Endothelial cell of umbilical vein (primary cell): ENCODE measurements around the gene CLPX. TPM values are rescaled to one million over a fixed set of nuclear protein-coding genes. Genes with fewer than 3 reads are reported as not detected.

Experiments used
- BruUV-seq: library from RNA; stranded (reverse); fragments of 400-500 nt; replicated peaks from 2 replicates; lab custom pipeline; 2021; lab: Mats Ljungman, UMichigan
- CTCF ChIA-PET: fragments of 300-600, 350-600 bp; sonication (Branson Sonifier 250); formaldehyde crosslinking; loops from one replicate; lab custom pipeline; 2021; ENCODE audit warnings: antibody characterized with exemption, inconsistent platforms; lab: Charles Lee
- POLR2A ChIA-PET: fragments of 300-600, 350-600 bp; sonication (Branson Sonifier 250); formaldehyde crosslinking; loops from one replicate; lab custom pipeline; 2021; ENCODE audit warnings: antibody characterized with exemption, inconsistent platforms; lab: Charles Lee
- DNase-seq: peaks from one replicate; pipeline ENCODE4 v3.0.0-alpha.2; 2011; ENCODE audit warnings: low read depth, low spot score
- FAIRE-seq: peaks from 2 replicates; lab custom pipeline; 2011; peaks lifted over from hg19 to GRCh38; lab: Jason Lieb, UNC
- H2AFZ ChIP-seq: 2 replicates; pipeline ENCODE4 v1.6.0; 2012; ENCODE audit warnings: low read depth, low read length, control low read depth, inconsistent platforms
- H3K27ac ChIP-seq: 2 replicates; pipeline ENCODE4 v1.5.1; 2011; ENCODE audit warnings: low read depth, mild to moderate bottlenecking, control low read depth, low read length, moderate library complexity; ENCODE audit not compliant: insufficient read depth
- H3K27me3 ChIP-seq, 2 experiments: 2 replicates each; pipeline versions ENCODE4 v1.6.0 to v1.6.1; 2011; ENCODE audit warnings: low read length in 2 of 2, mixed read lengths in 1 of 2; ENCODE audit not compliant: control insufficient read depth in 2 of 2, insufficient read depth in 2 of 2
- H3K36me3 ChIP-seq, 2 experiments: 2 replicates in 1 of 2; 3 replicates in 1 of 2; pipeline ENCODE4 v1.5.1; 2011; ENCODE audit warnings: low read length in 2 of 2, mild to moderate bottlenecking in 1 of 2, moderate library complexity in 1 of 2; ENCODE audit not compliant: control insufficient read depth in 2 of 2, insufficient read depth in 2 of 2; ENCODE audit errors: extremely low read depth in 1 of 2
- H3K4me1 ChIP-seq: 3 replicates; pipeline ENCODE4 v1.5.1; 2011; ENCODE audit warnings: mild to moderate bottlenecking, low read length; ENCODE audit not compliant: control insufficient read depth, insufficient read depth; ENCODE audit errors: extremely low read depth
- H3K4me2 ChIP-seq: 2 replicates; pipeline ENCODE4 v1.6.1; 2011; ENCODE audit warnings: low read length, control low read depth, mixed read lengths; ENCODE audit not compliant: insufficient read depth
- H3K4me3 ChIP-seq, 3 experiments: fragments of 200-600 bp in 1 of 3; sonication (generic), shearing (Covaris generic) in 1 of 3; replicated peaks in 1 of 3; 2 replicates each; pipeline ENCODE4 v1.5.1; 2011 to 2016; ENCODE audit warnings: control low read depth in 3 of 3, low read length in 3 of 3, mild to moderate bottlenecking in 2 of 3, inconsistent platforms in 1 of 3, low read depth in 1 of 3, moderate library complexity in 1 of 3; ENCODE audit not compliant: insufficient read depth in 1 of 3
- H3K79me2 ChIP-seq: 2 replicates; pipeline ENCODE4 v1.6.0; 2012; ENCODE audit warnings: low read length, inconsistent platforms; ENCODE audit not compliant: control insufficient read depth, insufficient read depth
- H3K9ac ChIP-seq: replicated peaks from 2 replicates; pipeline ENCODE3; 2011; ENCODE audit warnings: low read length, control low read depth; ENCODE audit not compliant: insufficient read depth; ENCODE audit errors: extremely low read depth
- H3K9me1 ChIP-seq: replicated peaks from 3 replicates; pipeline ENCODE4 v1.6.0; 2011; ENCODE audit warnings: mild to moderate bottlenecking, low read length; ENCODE audit not compliant: control insufficient read depth, insufficient read depth; ENCODE audit errors: extremely low read depth
- H3K9me3 ChIP-seq: replicated peaks from 2 replicates; pipeline ENCODE4 v1.5.1; 2012; ENCODE audit warnings: low read length, inconsistent platforms; ENCODE audit not compliant: control insufficient read depth, insufficient read depth
- H4K20me1 ChIP-seq: replicated peaks from 2 replicates; pipeline ENCODE3; 2011; ENCODE audit warnings: mild to moderate bottlenecking, low read length; ENCODE audit not compliant: control insufficient read depth, insufficient read depth; ENCODE audit errors: extremely low read depth
- CTCF ChIP-seq, 2 donors: IDR thresholded peaks; 1 replicate in 1 of 2; 2 replicates in 1 of 2; pipeline ENCODE4 v1.5.1; 2011; ENCODE audit warnings: low read length in 2 of 2, mild to moderate bottlenecking in 2 of 2, moderate library complexity in 2 of 2, control low read depth in 1 of 2, inconsistent platforms in 1 of 2, low read depth in 1 of 2; ENCODE audit not compliant: insufficient read depth in 1 of 2; ENCODE audit errors: extremely low read depth in 1 of 2
- EZH2 ChIP-seq: IDR thresholded peaks from 2 replicates; pipeline ENCODE4 v1.6.1; 2012; ENCODE audit warnings: borderline replicate concordance, low read depth, mild to moderate bottlenecking, moderate library complexity, low read length, inconsistent platforms; ENCODE audit not compliant: severe bottlenecking
- FOS ChIP-seq: IDR thresholded peaks from 2 replicates; pipeline ENCODE4 v1.6.1; 2011; ENCODE audit warnings: mild to moderate bottlenecking, low read length, moderate library complexity, borderline replicate concordance; ENCODE audit not compliant: insufficient read depth
- GATA2 ChIP-seq: IDR thresholded peaks from 2 replicates; pipeline ENCODE4 v1.7.0; 2011; ENCODE audit warnings: low read depth, mild to moderate bottlenecking, moderate library complexity, mixed read lengths, low read length; ENCODE audit not compliant: insufficient read length, insufficient read depth
- JUN ChIP-seq: IDR thresholded peaks from 2 replicates; pipeline ENCODE4 v1.6.1; 2011; ENCODE audit warnings: borderline replicate concordance, low read depth; ENCODE audit not compliant: insufficient read length, insufficient read depth
- MAX ChIP-seq: IDR thresholded peaks from 2 replicates; pipeline ENCODE4 v1.6.1; 2011; ENCODE audit not compliant: insufficient read depth, insufficient read length
- MYC ChIP-seq: IDR thresholded peaks from one replicate; pipeline ENCODE4 v1.6.1; 2011; ENCODE audit warnings: mild to moderate bottlenecking, low read depth, low read length
- POLR2A ChIP-seq: IDR thresholded peaks from 2 replicates; pipeline ENCODE4 v1.6.1; 2012; ENCODE audit warnings: low read depth, mild to moderate bottlenecking, control low read depth, low read length
- POLR2AphosphoS5 ChIP-seq: IDR thresholded peaks from 2 replicates; pipeline ENCODE4 v1.6.1; 2012; ENCODE audit warnings: low read depth, mild to moderate bottlenecking, control low read depth, low read length, moderate library complexity; ENCODE audit not compliant: insufficient read depth
- dilution Hi-C: fragments of 300-500 bp; cut with MboI; formaldehyde crosslinking; loops from one replicate; pipeline ENCODE4 v1.15.0; 2019; ENCODE audit warnings: low sequenced_read_pairs; ENCODE audit not compliant: extremely low pct_ligation_motif_present
- intact Hi-C: fragments of 100-400 bp; cut with micrococcal nuclease; formaldehyde crosslinking; loops from one replicate; pipeline ENCODE4 v1.10.0; 2022
- polyA plus RNA-seq, 4 experiments: library from polyadenylated mRNA; depleted of rRNA in 3 of 4; stranded (reverse) in 3 of 4; unstranded in 1 of 4; fragments of >200 nt; gene quantifications; 2 replicates each; pipeline versions ENCODE4 v1.2.1 to v1.2.3, GENCODE V29; 2011 to 2012; ENCODE audit warnings: missing spikeins in 1 of 4
- total RNA-seq: library from RNA; stranded (reverse); gene quantifications from 2 replicates; pipeline ENCODE4 v1.2.3, GENCODE V29; 2021

The CLPX gene
- total and polyA plus RNA-seq, 2 donors (not counting 3 experiments of a cell fraction or from before 2014, with no cell fraction given), result 11.1 to 41.4 TPM

- H3K36me3 ChIP-seq, result no peaks in the 10 kb centered on the region
- intact Hi-C loops, result no loop called here
- H4K20me1 ChIP-seq, result no peaks in the 10 kb centered on the region
- peaks cover 0 to 5% of the 10 kb centered on the region in 2 experiments for H3K27me3 ChIP-seq
- H3K4me1 ChIP-seq, result no peaks in the 10 kb centered on the region
- no peaks in the 10 kb centered on the region for H3K9me3 ChIP-seq
- ChIA-PET POLR2A (no interaction called here), CTCF (interaction anchor here (0.6 to 1.6 kb wide), 6 partner anchors 11 to 195 kb away, joined by 3 to 4 read pairs (median 3); no protein-coding TSS in a partner anchor)
- no peak for FAIRE-seq
- dilution Hi-C loops, result no loop called here
- no peak overlapping the region for H3K4me2 ChIP-seq
- H3K9ac ChIP-seq, result no peak overlapping the region
- no peak overlapping the region for H3K27ac ChIP-seq
- DNase-seq, result no peak
- no peak for TF ChIP-seq FOS
- no peak for TF ChIP-seq POLR2A
- no peak for TF ChIP-seq MYC
- TF ChIP-seq MAX, result no peak
- TF ChIP-seq JUN, result no peak
- no peak for TF ChIP-seq GATA2
- TF ChIP-seq CTCF (IDR thresholded peaks at IDR 0.05; ENCODE audit: extremely low read depth in 1 of 2, insufficient read depth in 1 of 2, low read depth in 1 of 2, low read length in 2 of 2), result no peak
- TF ChIP-seq EZH2, result no peak
- no peak for TF ChIP-seq POLR2AphosphoS5
- H3K9me1 ChIP-seq, result no peaks in the 10 kb centered on the region
- H3K4me3 ChIP-seq, result no peak overlapping the region
- no TSS peak for BruUV-seq
- no peaks in the 10 kb centered on the region for H3K79me2 ChIP-seq
- no peak overlapping the region for H2AFZ ChIP-seq
Measured at GRCh38 chr15:65217526-65218482, 32.7 kb upstream of the CLPX start.
